ENCODE results near the gene TMED5. TPM values are rescaled to one million over a fixed set of nuclear protein-coding genes. Genes with fewer than 3 reads are reported as not detected.
"Not testable (repeated sequence)": the region's sequence is repeated elsewhere in the genome, so short reads cannot be mapped to it uniquely, and the experiment has no call there.

The TMED5 gene
- total RNA-seq, 2 donors from 2014 or later: 63.4 to 66.4 TPM

- no peak for TF ChIP-seq CTCF (IDR thresholded peaks at IDR 0.05)
- Histone ChIP-seq H3K9ac (ENCODE audit: low read depth in 2 of 2, low read length in 2 of 2) (no peak overlapping the region), H3K9me3 (no peaks in the 10 kb centered on the region), H3K27ac (no peak overlapping the region), H3K27me3 (no peaks in the 10 kb centered on the region), H3K4me1 (no peaks in the 10 kb centered on the region), H3K4me3 (no peak overlapping the region), H3K36me3 (no peaks in the 10 kb centered on the region)
- no peak for DNase-seq
- intact Hi-C loops (cut with DNase I): no loop called here
Measured at GRCh38 chr1:93167006-93167405, 13.2 kb downstream of the TMED5 start.

GRCh38 chr1:93165895-93166294 lies 14.3 kb downstream of the TMED5 start:
- H3K27me3 ChIP-seq; H3K36me3 ChIP-seq; H3K9me3 ChIP-seq; H3K9ac ChIP-seq (ENCODE audit: low read depth in 2 of 2, low read length in 2 of 2); H3K27ac ChIP-seq; DNase-seq; intact Hi-C loops (cut with DNase I); H3K4me3 ChIP-seq; H3K4me1 ChIP-seq: not testable (repeated sequence)

- no peaks in the 10 kb centered on the region for H3K27me3 ChIP-seq
- intact Hi-C loops (cut with DNase I): no loop called here
Measured at GRCh38 chr1:93164816-93165215, 15.4 kb downstream of the TMED5 start.

GRCh38 chr1:93163314-93163713 lies 16.9 kb downstream of the TMED5 start:
- H3K27me3 ChIP-seq; H3K4me3 ChIP-seq; H3K9ac ChIP-seq (ENCODE audit: low read depth in 2 of 2, low read length in 2 of 2); H3K27ac ChIP-seq; H3K9me3 ChIP-seq; DNase-seq; H3K36me3 ChIP-seq; H3K4me1 ChIP-seq; intact Hi-C loops (cut with DNase I): not testable (repeated sequence)

More at GRCh38 chr1:93164816-93165215, 15.4 kb downstream of the TMED5 start:
- Histone ChIP-seq H3K9ac (ENCODE audit: low read depth in 2 of 2, low read length in 2 of 2) (no peak overlapping the region), H3K9me3 (no peaks in the 10 kb centered on the region), H3K36me3 (no peaks in the 10 kb centered on the region), H3K27ac (no peak overlapping the region), H3K4me3 (no peak overlapping the region), H3K4me1 (peaks cover 1% of the 10 kb centered on the region)
- no peak for TF ChIP-seq CTCF (IDR thresholded peaks at IDR 0.05)
- DNase-seq: no peak

- H3K4me1 ChIP-seq: peaks cover 7% of the 10 kb centered on the region
- intact Hi-C loops (cut with DNase I): no loop called here
- no peaks in the 10 kb centered on the region for H3K36me3 ChIP-seq
- H3K4me3 ChIP-seq: no peak overlapping the region
- no peak for TF ChIP-seq CTCF (IDR thresholded peaks at IDR 0.05)
- H3K9ac ChIP-seq (ENCODE audit: low read depth in 2 of 2, low read length in 2 of 2): no peak overlapping the region
- no peaks in the 10 kb centered on the region for H3K27me3 ChIP-seq
- no peaks in the 10 kb centered on the region for H3K9me3 ChIP-seq
- peak overlapping the region; percentile 42 for H3K27ac ChIP-seq
- DNase-seq: no peak
Measured at GRCh38 chr1:93159337-93159736, 20.9 kb downstream of the TMED5 start.

- no peak for DNase-seq
- Histone ChIP-seq H3K4me1 (peaks cover 7% of the 10 kb centered on the region), H3K4me3 (no peak overlapping the region), H3K27ac (no peak overlapping the region), H3K36me3 (no peaks in the 10 kb centered on the region), H3K27me3 (no peaks in the 10 kb centered on the region), H3K9ac (ENCODE audit: low read depth in 2 of 2, low read length in 2 of 2) (no peak overlapping the region), H3K9me3 (no peaks in the 10 kb centered on the region)
- no peak for TF ChIP-seq CTCF (IDR thresholded peaks at IDR 0.05)
- intact Hi-C loops (cut with DNase I): no loop called here
Measured at GRCh38 chr1:93155335-93155734, 24.9 kb downstream of the TMED5 start.

- no peak for TF ChIP-seq CTCF (IDR thresholded peaks at IDR 0.05)
- Histone ChIP-seq H3K36me3 (no peaks in the 10 kb centered on the region), H3K4me1 (peaks cover 6% of the 10 kb centered on the region), H3K9ac (ENCODE audit: low read depth in 2 of 2, low read length in 2 of 2) (no peak overlapping the region), H3K9me3 (no peaks in the 10 kb centered on the region), H3K27ac (no peak overlapping the region), H3K27me3 (no peaks in the 10 kb centered on the region), H3K4me3 (no peak overlapping the region)
- no peak for DNase-seq
- intact Hi-C loops (cut with DNase I): no loop called here
Measured at GRCh38 chr1:93154898-93155297, 25.3 kb downstream of the TMED5 start.

All from colonic mucosa (tissue), 4 donors.